Measurements from ENCODE around the gene KIAA0513.
"Not testable (repeated sequence)": the region's sequence is repeated elsewhere in the genome, so short reads cannot be mapped to it uniquely, and the experiment has no call there.

Gene KIAA0513

DNA sequence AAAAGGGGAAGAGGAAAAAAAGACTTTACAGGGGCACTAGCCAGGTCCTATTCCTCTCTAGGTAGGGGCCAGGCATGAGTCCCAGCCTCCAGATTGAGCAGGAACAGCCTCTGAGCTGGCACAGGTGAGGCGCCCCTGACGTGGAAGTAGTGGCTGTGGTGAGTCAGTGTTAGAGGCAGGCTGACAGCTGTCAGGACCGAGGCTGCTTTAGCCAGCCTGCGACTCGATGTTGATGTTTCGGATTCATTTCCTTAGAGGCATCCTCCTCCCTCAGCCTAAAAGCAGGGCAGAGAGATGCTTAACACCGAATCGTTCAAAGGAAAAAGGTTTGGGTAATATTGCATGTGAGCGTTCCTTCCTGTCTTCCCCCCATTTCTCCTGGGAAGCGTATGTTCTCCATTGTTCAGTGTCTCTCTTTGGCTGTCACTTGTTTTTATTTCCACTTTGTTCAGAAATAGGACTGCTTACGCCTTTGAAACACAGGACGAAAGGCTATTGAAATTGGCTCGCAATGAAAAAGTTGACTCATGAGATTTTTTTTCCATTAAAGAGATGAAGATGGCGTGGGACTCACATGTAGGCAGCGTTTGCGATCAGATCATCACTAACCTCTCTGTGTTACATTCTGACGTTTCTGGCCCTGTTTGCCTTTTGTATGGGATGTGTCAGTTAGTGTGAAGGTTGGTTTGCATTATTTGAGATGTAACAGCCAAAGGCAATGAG lies 1.3 kb downstream of the KIAA0513 start:
- no peak for DNase-seq (ENCODE audit: low read depth in 2 of 2)

- no peak for DNase-seq (ENCODE audit: low read depth in 2 of 2)
Measured at GRCh38 chr16:85029408-85029784, 1.8 kb downstream of the KIAA0513 start.

DNA sequence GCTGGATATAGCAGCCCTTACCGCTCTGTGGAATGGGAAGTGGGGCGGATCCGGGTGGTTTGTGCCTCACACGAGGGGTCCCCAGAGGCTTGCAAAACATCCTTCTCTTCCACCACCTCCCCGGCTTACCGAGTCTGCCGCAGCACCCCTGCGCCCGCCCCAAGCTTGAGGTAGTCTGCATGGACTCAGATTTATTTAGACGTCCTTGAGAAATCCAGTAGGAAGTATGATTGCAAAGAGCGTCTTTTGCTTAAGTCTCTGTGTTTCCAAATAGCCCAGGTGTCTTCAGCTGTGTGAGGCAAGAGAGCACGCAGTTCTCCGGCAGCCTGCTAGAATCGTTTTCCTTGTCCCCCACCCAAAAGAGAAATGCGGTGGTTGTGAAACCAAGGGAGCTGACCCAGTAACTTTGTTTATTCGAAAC lies 2.4 kb downstream of the KIAA0513 start:
- DNase-seq (ENCODE audit: low read depth in 2 of 2): no peak

- DNase-seq (ENCODE audit: low read depth in 2 of 2): no peak
Measured at GRCh38 chr16:85031451-85031850, 3.9 kb downstream of the KIAA0513 start.

DNA sequence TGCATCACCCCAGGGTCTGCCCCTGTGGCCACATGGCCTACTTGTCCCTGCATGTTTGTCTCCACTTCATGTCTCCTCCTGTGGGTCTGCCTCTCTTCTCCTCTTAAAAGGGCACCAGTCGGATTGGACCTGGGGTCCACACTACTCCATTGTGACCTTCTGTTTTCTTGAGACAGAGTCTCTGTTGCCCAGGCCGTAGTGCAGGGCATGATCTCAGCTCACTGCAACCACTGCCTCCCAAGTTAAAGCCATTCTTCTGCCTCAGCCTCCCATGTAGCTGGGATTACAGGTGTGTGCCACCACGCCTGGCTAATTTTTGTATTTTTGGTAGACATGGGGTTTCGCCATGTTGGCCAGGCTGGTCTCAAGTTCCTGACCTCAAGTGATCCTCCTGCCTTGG lies 4.6 kb downstream of the KIAA0513 start:
- not testable (repeated sequence) for DNase-seq (ENCODE audit: low read depth in 2 of 2)

GRCh38 chr16:85033171-85033570 lies 5.6 kb downstream of the KIAA0513 start:
- no peak for DNase-seq (ENCODE audit: low read depth in 2 of 2)

DNA sequence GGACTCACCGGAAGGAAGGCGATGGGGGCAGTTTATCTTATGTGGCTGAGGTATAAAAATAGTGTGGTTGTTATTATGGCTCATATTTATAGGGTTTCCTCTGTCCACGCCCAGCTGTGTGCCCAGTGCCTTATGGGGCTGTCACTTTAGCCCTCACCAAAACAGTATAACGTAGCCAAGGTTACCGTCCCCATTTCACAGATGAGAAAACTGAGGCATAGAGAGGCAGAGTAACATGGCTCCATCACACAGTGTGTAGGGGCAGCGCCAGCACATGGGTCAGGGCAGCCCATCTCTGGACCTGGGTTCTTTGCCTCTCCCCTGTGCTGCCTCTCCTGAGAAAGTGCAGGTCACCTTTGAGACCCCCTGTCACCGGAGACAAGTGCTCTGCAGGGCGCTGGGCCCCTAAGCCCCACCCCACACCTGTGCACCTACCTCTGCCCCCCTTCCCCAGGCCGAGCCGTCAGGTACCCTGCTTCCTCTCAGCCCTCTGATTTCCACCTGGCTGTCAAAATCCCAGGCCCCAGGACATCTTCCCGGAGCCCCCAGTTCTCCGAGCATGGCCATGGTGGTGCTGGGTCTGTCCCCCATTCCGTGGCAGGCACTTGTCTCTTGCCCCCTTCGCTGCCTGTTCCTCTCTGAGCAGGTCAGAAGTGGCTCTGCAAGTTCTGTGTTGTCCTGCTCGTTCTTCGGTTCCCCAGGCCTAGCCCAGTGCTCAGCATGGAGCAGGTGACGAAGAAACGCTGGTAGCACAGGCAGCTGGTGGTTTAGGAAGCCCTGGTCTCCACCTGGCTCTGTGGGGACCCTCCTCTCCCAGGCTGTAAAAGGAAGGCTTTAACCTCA lies 7.2 kb downstream of the KIAA0513 start:
- no peak for DNase-seq (ENCODE audit: low read depth in 2 of 2)

GRCh38 chr16:85036236-85037049 lies 8.8 kb downstream of the KIAA0513 start:
- no peak for DNase-seq (ENCODE audit: low read depth in 2 of 2)

DNA sequence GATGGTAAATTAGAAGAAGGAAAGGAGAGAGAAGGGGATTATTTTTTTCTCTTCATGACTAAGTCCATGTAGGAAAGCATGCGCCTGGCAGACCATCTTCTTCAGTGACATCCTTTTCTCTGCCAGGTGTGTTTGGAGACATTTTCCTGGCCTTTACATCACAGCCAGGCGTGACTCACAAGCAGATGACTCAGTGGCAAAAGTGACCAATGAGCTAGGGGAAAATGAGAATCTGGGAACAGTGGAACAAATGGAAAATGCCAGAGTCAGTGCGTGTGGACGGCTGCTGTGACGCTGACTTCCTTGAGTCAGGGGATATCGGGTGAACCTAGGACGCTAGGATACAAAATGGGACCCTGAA lies 9.4 kb downstream of the KIAA0513 start:
- DNase-seq (ENCODE audit: low read depth in 2 of 2): no peak

DNA sequence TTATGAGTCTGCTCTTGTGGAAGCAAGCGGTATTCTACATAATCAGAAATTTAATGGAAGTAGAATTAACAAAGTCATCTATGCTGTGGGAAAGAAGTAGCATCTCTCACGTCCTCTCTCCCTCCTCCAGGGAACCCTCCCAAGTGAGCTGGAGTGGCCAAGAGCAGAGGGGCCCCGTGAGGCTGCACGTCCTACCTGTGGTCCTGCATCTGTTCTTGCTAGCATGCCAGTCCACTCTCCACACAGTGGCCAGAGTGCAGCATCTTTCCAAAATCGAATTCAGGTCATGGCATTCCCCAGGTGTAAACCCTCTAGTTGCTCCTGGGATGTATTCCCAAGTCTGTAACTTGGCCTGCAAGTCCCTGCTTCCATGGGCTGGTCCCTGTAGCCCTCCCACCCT lies 10.1 kb downstream of the KIAA0513 start:
- DNase-seq (ENCODE audit: low read depth in 2 of 2): no peak

GRCh38 chr16:85040685-85041084 lies 13.1 kb downstream of the KIAA0513 start:
- DNase-seq (ENCODE audit: low read depth in 2 of 2): no peak

- DNase-seq (ENCODE audit: low read depth in 2 of 2): no peak
Measured at GRCh38 chr16:85041219-85042166, 13.9 kb downstream of the KIAA0513 start.

- no peak for DNase-seq (ENCODE audit: low read depth in 2 of 2)
Measured at GRCh38 chr16:85042167-85042526, 14.6 kb downstream of the KIAA0513 start.

- DNase-seq (ENCODE audit: low read depth in 2 of 2): no peak
Measured at GRCh38 chr16:85042606-85043005, 15.0 kb downstream of the KIAA0513 start.

GRCh38 chr16:85045077-85045476 lies 17.5 kb downstream of the KIAA0513 start:
- DNase-seq (ENCODE audit: low read depth in 2 of 2): no peak

GRCh38 chr16:85045641-85046471 lies 18.3 kb downstream of the KIAA0513 start:
- DNase-seq (ENCODE audit: low read depth in 2 of 2): no peak

GRCh38 chr16:85046472-85046916 lies 18.9 kb downstream of the KIAA0513 start:
- no peak for DNase-seq (ENCODE audit: low read depth in 2 of 2)

- DNase-seq (ENCODE audit: low read depth in 2 of 2): no peak
Measured at GRCh38 chr16:85046931-85047866, 19.6 kb downstream of the KIAA0513 start.

DNA sequence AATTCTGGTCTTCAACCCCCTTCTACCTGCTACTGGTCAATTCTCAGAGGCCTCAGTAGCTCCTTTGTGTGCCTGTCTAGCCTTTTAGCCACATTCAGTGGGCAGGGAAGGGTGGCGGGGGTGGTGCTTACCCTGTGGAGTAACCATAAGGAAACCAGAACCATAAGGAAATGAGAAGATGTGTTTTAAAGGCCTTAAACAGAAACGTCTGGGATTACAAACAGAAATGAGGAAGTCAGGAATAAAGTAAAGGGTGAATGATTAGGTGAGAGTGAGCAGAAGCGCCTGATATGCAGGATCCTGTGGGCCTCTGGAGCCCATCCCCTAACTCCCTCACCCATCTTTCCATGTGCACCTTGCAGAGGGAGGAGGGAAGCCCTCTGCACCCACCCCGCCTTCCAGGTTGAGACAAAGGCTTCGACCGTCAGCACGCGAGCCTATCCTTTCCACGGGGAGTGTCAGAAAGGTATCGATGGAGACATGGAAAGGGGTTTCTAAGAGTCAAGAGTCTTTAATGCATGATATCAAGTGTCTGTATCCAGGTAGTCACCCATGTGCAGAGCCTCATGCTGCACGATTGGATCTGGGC lies 20.4 kb downstream of the KIAA0513 start:
- DNase-seq (ENCODE audit: low read depth in 2 of 2): no peak

Data from fibroblast of skin of left biceps (primary cell).